Measurements from ENCODE around the gene MTFR1L.

DNA sequence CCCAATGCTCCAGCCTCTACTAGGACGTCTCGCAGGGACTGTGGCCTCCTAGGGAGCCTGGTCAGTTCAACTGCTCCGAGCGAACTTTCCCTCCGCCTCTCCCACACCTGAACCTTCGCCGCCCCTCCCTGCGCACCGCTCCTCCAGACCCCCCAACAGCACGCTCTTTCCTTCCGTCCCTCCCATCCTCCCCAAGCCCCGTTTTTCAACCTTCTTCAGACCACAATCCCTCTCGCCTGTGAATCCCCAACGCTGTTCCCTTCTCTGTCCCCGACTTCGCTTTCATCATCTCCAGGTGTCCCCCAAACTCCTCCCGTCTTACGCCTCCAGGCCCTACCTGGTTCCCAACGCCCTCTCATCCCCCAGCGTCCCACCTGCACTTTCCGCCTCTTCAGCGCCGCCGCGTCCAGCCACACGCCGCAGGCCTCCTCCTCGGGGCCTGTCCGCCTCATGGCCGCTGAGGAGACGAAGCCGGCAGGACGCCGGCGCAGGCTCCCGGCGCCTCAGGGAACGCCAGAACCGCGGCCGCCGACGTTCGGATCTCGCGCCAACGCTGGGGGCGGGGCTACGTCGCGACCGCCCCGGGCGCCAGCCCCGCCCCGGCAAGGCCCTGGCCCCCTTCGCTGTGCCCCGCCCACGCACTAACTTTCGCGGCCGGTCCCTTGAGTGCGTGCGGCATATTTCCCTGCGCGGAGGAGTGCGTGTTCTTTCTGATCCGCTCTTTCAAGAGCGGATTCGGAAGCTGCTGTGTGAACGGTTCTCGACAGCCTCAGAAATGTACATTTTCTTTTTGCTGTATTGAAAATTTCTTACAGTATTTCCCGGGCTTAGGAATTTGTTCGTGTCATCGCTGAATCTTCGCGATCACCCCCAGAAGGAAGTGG is 39.4 kb downstream of the MTFR1L start, which contains the start of gene AUNIP:
- peak; percentile 62 for TF ChIP-seq POLR2A (IDR thresholded peaks at IDR 0.05)
- TF ChIP-seq CTCF (IDR thresholded peaks at IDR 0.05) = no peak
